ENCODE data around the gene POLG. TPM values are rescaled to one million over a fixed set of nuclear protein-coding genes. Genes with fewer than 3 reads are reported as not detected.

Gene POLG
- total and polyA plus RNA-seq, 2 of the 13 experiments (the other 11 are each of a cell fraction or from before 2014, with no cell fraction given): 26.6 to 35.5 TPM

GRCh38 chr15:89334510-89335297, at the start of gene POLG (continued):
- peak; percentile 60 for TF ChIP-seq HOMEZ (CRISPR knock-in tag; IDR thresholded peaks at IDR 0.05; ENCODE audit: low read depth)
- peak; percentile 37; the same call in 1 of the 2 replicates for TF ChIP-seq JDP2 (CRISPR knock-in tag; IDR thresholded peaks at IDR 0.05; ENCODE audit: borderline replicate concordance)
- TF ChIP-seq CREM (IDR thresholded peaks at IDR 0.05): peak; percentile 74
- TF ChIP-seq CREM (CRISPR knock-in tag; IDR thresholded peaks at IDR 0.05): no peak
- TF ChIP-seq TEAD2 (CRISPR knock-in tag; IDR thresholded peaks at IDR 0.05): no peak
- 0 out of 2 replicates have a peak, but pooled peaks have one; percentile 72 for TF ChIP-seq ZNF235 (CRISPR knock-in tag; IDR thresholded peaks at IDR 0.05; ENCODE audit: borderline replicate concordance)
- no peak for TF ChIP-seq ZBTB39 (CRISPR knock-in tag; IDR thresholded peaks at IDR 0.05)
- TF ChIP-seq SALL1 (CRISPR knock-in tag; IDR thresholded peaks at IDR 0.05): peak; percentile 88
- no peak for TF ChIP-seq ZNF260 (CRISPR knock-in tag; IDR thresholded peaks at IDR 0.05; ENCODE audit: borderline replicate concordance, low read depth)
- peak; percentile 69 for TF ChIP-seq ZC3H13 (CRISPR knock-in tag; IDR thresholded peaks at IDR 0.05)
- TF ChIP-seq HOXA7 (CRISPR knock-in tag; IDR thresholded peaks at IDR 0.05): no peak
- peak; percentile 97 for TF ChIP-seq SMAD3 (CRISPR knock-in tag; IDR thresholded peaks at IDR 0.05)
- peak; percentile 65; the same call in 1 of the 2 replicates for TF ChIP-seq ZNF597 (CRISPR knock-in tag; IDR thresholded peaks at IDR 0.05)
- peak; percentile 89 for TF ChIP-seq SPEN (CRISPR knock-in tag; IDR thresholded peaks at IDR 0.05; ENCODE audit: low read depth)
- peak; percentile 86; the same call in 1 of the 2 replicates for TF ChIP-seq KLF12 (CRISPR knock-in tag; IDR thresholded peaks at IDR 0.05; ENCODE audit: borderline replicate concordance)
- peak; percentile 83; the same call in 1 of the 2 replicates for TF ChIP-seq ZMAT3 (CRISPR knock-in tag; conservative IDR thresholded peaks at IDR 0.05)
- no peak for TF ChIP-seq ARHGAP35 (CRISPR knock-in tag; IDR thresholded peaks at IDR 0.05; ENCODE audit: borderline replicate concordance)
- TF ChIP-seq FOSL1 (CRISPR knock-in tag; IDR thresholded peaks at IDR 0.05; ENCODE audit: borderline replicate concordance): 0 out of 2 replicates have a peak, but pooled peaks have one; percentile 8
- TF ChIP-seq MEIS2 (CRISPR knock-in tag; IDR thresholded peaks at IDR 0.05): no peak; the same call in 1 of the 2 replicates
- TF ChIP-seq FOXP4 (CRISPR knock-in tag; IDR thresholded peaks at IDR 0.05): peak; percentile 72; the same call in 1 of the 2 replicates
- peak; percentile 100 for TF ChIP-seq PHF8 (CRISPR knock-in tag; IDR thresholded peaks at IDR 0.05)
- TF ChIP-seq ZMYM4 (CRISPR knock-in tag; IDR thresholded peaks at IDR 0.05): peak; percentile 91
- 0 out of 2 replicates have a peak, but pooled peaks have one; percentile 84 for TF ChIP-seq ZNF572 (CRISPR knock-in tag; IDR thresholded peaks at IDR 0.05)
- TF ChIP-seq ZNF468 (CRISPR knock-in tag; IDR thresholded peaks at IDR 0.05): peak; percentile 85; the same call in 1 of the 2 replicates

Measured in HepG2 (cell line).